GM21723 (cell line): ENCODE data around the gene EPHX1.

Source experiments
- ATAC-seq: cut with Tn5 transposase; IDR thresholded peaks from one replicate; pipeline ENCODE4 v1.9.1; 2021; ENCODE audit warnings: mild to moderate bottlenecking, moderate library complexity; ENCODE audit not compliant: unreplicated experiment

The EPHX1 gene

DNA sequence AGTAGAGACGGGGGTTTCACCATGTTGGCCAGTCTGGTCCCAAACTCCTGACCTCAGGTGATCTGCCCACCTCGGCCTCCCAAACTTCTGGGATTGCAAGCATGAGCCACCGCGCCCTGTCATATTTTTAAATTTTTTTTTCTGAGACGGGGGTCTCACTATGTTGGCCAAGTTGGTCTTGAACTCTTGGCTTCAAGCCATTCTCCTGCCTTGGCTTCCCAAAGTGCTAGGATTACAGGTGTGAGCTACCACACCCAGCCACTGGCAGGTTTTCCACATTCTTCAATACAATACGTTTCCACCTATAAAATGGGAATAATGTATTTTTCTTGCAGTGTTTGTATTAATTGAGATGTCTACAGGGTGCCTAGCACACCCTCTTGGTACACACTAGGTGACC, 82.4 kb downstream of the EPHX1 start:
- no peak for ATAC-seq
